Neural cell (in vitro differentiated cells): ENCODE results near the gene SLC3A2. TPM values are rescaled to one million over a fixed set of nuclear protein-coding genes. Genes with fewer than 3 reads are reported as not detected.

Source experiments
- H2AFZ ChIP-seq: fragments of 200-600, 300-800 bp; sonication (generic), shearing (Covaris generic); 2 replicates; pipeline ENCODE4 v1.6.0; 2014; ENCODE audit warnings: low read depth, mild to moderate bottlenecking, antibody characterized with exemption, low read length, moderate library complexity
- H3F3A ChIP-seq: fragments of 200-600 bp; shearing (Covaris generic); 2 replicates; pipeline ENCODE4 v1.6.1; 2016; ENCODE audit warnings: mild to moderate bottlenecking, moderate library complexity, mixed read lengths, antibody characterized with exemption, low read length; ENCODE audit not compliant: insufficient read depth, poor library complexity, severe bottlenecking
- H3K27ac ChIP-seq: fragments of 200-600, 300-800 bp; sonication (generic), shearing (Covaris generic); 2 replicates; pipeline ENCODE4 v1.5.1; 2014; ENCODE audit warnings: mild to moderate bottlenecking, low read length, moderate library complexity
- H3K27me3 ChIP-seq: fragments of 300-800, 200-600 bp; sonication (generic), shearing (Covaris generic); 2 replicates; pipeline ENCODE4 v1.6.0; 2014; ENCODE audit warnings: mild to moderate bottlenecking, low read depth, low read length, moderate library complexity; ENCODE audit not compliant: insufficient read depth
- H3K36me3 ChIP-seq: fragments of 300-800, 200-600 bp; sonication (generic), shearing (Covaris generic); 2 replicates; pipeline ENCODE4 v1.5.1; 2014; ENCODE audit warnings: mild to moderate bottlenecking, antibody characterized with exemption, low read length, moderate library complexity; ENCODE audit not compliant: insufficient read depth
- H3K4me2 ChIP-seq: fragments of 300-800, 200-600 bp; sonication (generic), shearing (Covaris generic); 2 replicates; pipeline ENCODE4 v1.6.0; 2014; ENCODE audit warnings: mild to moderate bottlenecking, low read length
- H3K4me3 ChIP-seq: fragments of 300-800, 200-600 bp; sonication (generic), shearing (Covaris generic); 2 replicates; pipeline ENCODE4 v1.5.1; 2014; ENCODE audit warnings: mild to moderate bottlenecking, low read length, moderate library complexity
- H3K79me2 ChIP-seq: fragments of 200-600 bp; shearing (Covaris generic); replicated peaks from 2 replicates; pipeline ENCODE4 v1.6.0; 2014; ENCODE audit warnings: mild to moderate bottlenecking, low read length, moderate library complexity; ENCODE audit not compliant: insufficient read depth
- H3K9ac ChIP-seq: fragments of 300-800, 200-600 bp; sonication (generic), shearing (Covaris generic); 2 replicates; pipeline ENCODE4 v1.6.1; 2016; ENCODE audit warnings: mild to moderate bottlenecking, low read length, mixed read lengths
- H3K9me2 ChIP-seq: fragments of 200-600 bp; shearing (Covaris generic); 2 replicates; pipeline ENCODE4 v1.6.1; 2016; ENCODE audit warnings: mild to moderate bottlenecking, low read length, mixed read lengths; ENCODE audit not compliant: insufficient read depth
- H3K9me3 ChIP-seq: fragments of 200-600, 300-800 bp; sonication (generic), shearing (Covaris generic); 2 replicates; pipeline ENCODE4 v1.6.1; 2016; ENCODE audit warnings: mild to moderate bottlenecking, mixed run types, low read length, moderate library complexity, mixed read lengths
- H4K20me1 ChIP-seq: fragments of 200-600 bp; shearing (Covaris generic); 2 replicates; pipeline ENCODE4 v1.6.1; 2016; ENCODE audit warnings: mild to moderate bottlenecking, mixed run types; ENCODE audit not compliant: insufficient read depth
- EP300 ChIP-seq: fragments of 450-650 bp; conservative IDR thresholded peaks from 2 replicates; pipeline ENCODE4 v1.6.1; 2014; ENCODE audit warnings: antibody characterized with exemption, mild to moderate bottlenecking, moderate library complexity; ENCODE audit not compliant: poor library complexity, severe bottlenecking
- EZH2 ChIP-seq: fragments of 200-600, 300-800 bp; shearing (Covaris generic), sonication (generic); IDR thresholded peaks from 2 replicates; pipeline ENCODE4 v1.6.1; 2014; ENCODE audit warnings: antibody characterized with exemption, low read length, borderline replicate concordance, mild to moderate bottlenecking; ENCODE audit not compliant: insufficient read depth, poor library complexity, severe bottlenecking
- MXI1 ChIP-seq: fragments of 450-650 bp; conservative IDR thresholded peaks from 2 replicates; pipeline ENCODE4 v1.6.1; 2014; ENCODE audit warnings: antibody characterized with exemption, mild to moderate bottlenecking; ENCODE audit not compliant: poor library complexity, severe bottlenecking
- POLR2AphosphoS5 ChIP-seq: IDR thresholded peaks from 2 replicates; pipeline ENCODE4 v1.6.1; 2012
- RAD21 ChIP-seq: fragments of 450-650 bp; conservative IDR thresholded peaks from 2 replicates; pipeline ENCODE4 v1.6.1; 2014; ENCODE audit warnings: antibody characterized with exemption, mild to moderate bottlenecking, moderate library complexity
- REST ChIP-seq: IDR thresholded peaks from 2 replicates; pipeline ENCODE4 v1.6.1; 2012; ENCODE audit warnings: borderline replicate concordance
- SMC3 ChIP-seq: fragments of 450-650 bp; conservative IDR thresholded peaks from 2 replicates; pipeline ENCODE4 v1.6.1; 2014; ENCODE audit warnings: antibody characterized with exemption, mild to moderate bottlenecking, moderate library complexity; ENCODE audit not compliant: poor library complexity
- TAF1 ChIP-seq: IDR thresholded peaks from 2 replicates; pipeline ENCODE4 v1.6.1; 2012; ENCODE audit warnings: low read depth
- polyA plus RNA-seq: library from polyadenylated mRNA; depleted of rRNA; stranded (reverse); fragments of >200 nt; gene quantifications from 2 replicates; pipeline ENCODE4 v1.2.3, GENCODE V29; 2014
- TF ChIP-seq, protein P1 (sequence below): fragments of 450-650 bp; IDR thresholded peaks from 2 replicates; pipeline ENCODE4 v1.5.1; 2014; ENCODE audit warnings: antibody characterized with exemption, mild to moderate bottlenecking, moderate library complexity; ENCODE audit not compliant: poor library complexity, severe bottlenecking

Gene SLC3A2
- polyA plus RNA-seq, 1 donor from 2014 or later, result 176 TPM

GRCh38 chr11:62876712-62877111, 4.0 kb upstream of the SLC3A2 start:
- Histone ChIP-seq H3K79me2 (peaks cover 16% of the 10 kb centered on the region), H3K9me3 (no peaks in the 10 kb centered on the region), H3K36me3 (no peaks in the 10 kb centered on the region), H3F3A (no peaks in the 10 kb centered on the region), H3K27ac (no peak overlapping the region), H3K4me2 (no peak overlapping the region), H3K27me3 (no peaks in the 10 kb centered on the region), H3K9ac (no peak overlapping the region), H3K9me2 (no peaks in the 10 kb centered on the region), H3K4me3 (no peak overlapping the region), H2AFZ (no peak overlapping the region), H4K20me1 (no peaks in the 10 kb centered on the region)
- TF ChIP-seq REST, result no peak
- TF ChIP-seq MXI1, result no peak
- no peak for TF ChIP-seq SMC3
- no peak for TF ChIP-seq RAD21
- no peak for TF ChIP-seq EP300
- TF ChIP-seq, protein P1, sequence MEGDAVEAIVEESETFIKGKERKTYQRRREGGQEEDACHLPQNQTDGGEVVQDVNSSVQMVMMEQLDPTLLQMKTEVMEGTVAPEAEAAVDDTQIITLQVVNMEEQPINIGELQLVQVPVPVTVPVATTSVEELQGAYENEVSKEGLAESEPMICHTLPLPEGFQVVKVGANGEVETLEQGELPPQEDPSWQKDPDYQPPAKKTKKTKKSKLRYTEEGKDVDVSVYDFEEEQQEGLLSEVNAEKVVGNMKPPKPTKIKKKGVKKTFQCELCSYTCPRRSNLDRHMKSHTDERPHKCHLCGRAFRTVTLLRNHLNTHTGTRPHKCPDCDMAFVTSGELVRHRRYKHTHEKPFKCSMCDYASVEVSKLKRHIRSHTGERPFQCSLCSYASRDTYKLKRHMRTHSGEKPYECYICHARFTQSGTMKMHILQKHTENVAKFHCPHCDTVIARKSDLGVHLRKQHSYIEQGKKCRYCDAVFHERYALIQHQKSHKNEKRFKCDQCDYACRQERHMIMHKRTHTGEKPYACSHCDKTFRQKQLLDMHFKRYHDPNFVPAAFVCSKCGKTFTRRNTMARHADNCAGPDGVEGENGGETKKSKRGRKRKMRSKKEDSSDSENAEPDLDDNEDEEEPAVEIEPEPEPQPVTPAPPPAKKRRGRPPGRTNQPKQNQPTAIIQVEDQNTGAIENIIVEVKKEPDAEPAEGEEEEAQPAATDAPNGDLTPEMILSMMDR, result no peak
- TF ChIP-seq EZH2, result no peak
- TF ChIP-seq TAF1, result no peak
- no peak for TF ChIP-seq POLR2AphosphoS5

DNA sequence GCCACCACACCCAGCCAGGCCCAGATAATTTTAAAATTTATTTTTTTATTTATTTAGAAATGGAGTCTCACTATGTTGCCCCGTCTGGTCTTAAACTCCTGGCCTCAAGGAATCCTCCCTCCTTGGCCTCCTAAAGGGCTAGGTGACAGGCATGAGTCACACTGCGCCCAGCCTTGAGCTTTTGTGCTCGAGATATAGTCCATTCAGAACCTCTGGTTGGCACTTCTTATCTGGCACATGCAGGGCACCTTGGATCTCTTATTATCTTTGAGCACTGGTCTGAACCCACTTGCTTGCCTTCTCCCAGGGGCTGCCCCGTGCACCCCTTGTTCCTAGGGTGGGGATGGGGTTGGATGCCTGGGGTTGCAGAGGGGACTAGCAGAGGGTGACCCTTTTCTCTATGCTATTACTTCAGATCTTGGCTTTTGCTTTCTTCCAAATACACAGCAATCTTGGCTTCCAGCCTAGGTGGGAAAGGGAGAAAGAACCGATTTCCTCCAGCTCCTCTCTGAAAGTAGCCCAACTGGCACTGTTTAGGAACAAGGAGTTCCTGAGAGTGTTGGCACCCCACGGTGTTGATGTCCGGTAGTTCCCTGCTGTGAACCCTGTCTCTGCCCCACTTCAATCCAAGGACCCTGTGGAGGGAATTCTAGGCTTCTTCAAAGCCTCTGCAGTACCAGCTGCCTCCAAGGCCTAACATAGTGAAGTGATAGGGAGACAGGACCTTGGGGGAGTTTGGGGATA, 1.3 kb upstream of the SLC3A2 start:
- H3K4me3 ChIP-seq, result peak overlapping the region; percentile 90
- H3K9ac ChIP-seq, result peak overlapping the region; percentile 99
- no peaks in the 10 kb centered on the region for H3K27me3 ChIP-seq
- H3K27ac ChIP-seq, result peak overlapping the region; percentile 99
- H3F3A ChIP-seq, result no peaks in the 10 kb centered on the region
- H3K79me2 ChIP-seq, result peaks cover 43% of the 10 kb centered on the region
- H3K36me3 ChIP-seq, result peaks cover 7% of the 10 kb centered on the region
- H2AFZ ChIP-seq, result no peak overlapping the region
- no peaks in the 10 kb centered on the region for H4K20me1 ChIP-seq
- H3K4me2 ChIP-seq, result peak overlapping the region; percentile 90
- no peaks in the 10 kb centered on the region for H3K9me3 ChIP-seq
- TF ChIP-seq RAD21, result no peak
- TF ChIP-seq TAF1, result no peak
- TF ChIP-seq MXI1, result no peak
- no peak for TF ChIP-seq EP300
- TF ChIP-seq, protein P1, result no peak
- TF ChIP-seq EZH2, result no peak
- TF ChIP-seq REST, result no peak
- TF ChIP-seq POLR2AphosphoS5, result no peak
- TF ChIP-seq SMC3, result no peak
- H3K9me2 ChIP-seq, result no peaks in the 10 kb centered on the region
